Measurements from ENCODE around the gene DDHD1.
"Not testable (repeated sequence)": the region's sequence is repeated elsewhere in the genome, so short reads cannot be mapped to it uniquely, and the experiment has no call there.

Gene DDHD1

DNA sequence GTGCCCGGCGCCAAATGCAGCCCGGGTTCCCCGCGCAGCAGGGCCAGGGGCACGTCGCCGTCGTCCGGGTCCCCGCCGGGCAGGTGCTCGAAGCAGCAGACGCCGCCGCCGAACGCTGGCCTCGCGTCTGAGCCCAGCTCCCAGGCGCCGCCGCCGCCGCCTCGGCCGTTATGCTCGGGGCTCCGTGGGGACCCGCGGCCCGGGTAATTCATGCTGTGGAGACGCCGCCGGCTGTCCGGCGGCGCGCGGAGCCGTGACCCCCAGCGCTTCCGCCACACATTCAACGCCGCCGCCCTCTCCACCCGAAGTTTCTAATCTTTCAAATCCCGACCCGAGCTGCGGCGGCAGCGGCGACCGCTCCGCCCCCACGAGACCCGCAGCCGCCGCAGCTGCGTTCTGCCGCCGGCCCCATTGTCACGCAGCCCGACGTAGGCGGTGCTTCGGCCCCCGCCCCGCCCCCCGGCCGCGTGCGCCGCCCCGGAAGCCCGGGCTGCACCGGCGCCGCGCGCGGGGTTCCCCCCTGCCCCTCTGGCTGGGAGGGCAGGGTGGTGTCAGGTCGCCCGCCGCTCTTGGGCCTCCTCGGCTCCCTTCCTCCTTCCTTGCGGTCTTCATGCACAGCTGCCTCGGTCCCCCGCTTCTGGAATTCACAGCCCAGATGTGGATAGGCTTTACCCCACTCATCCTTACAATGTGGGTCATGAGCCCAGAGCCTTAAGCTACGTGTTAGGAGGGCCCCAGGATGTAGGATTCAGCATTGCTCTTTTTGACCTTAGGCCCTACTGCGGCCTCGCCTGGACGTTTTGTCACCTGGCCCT, at the start of gene DDHD1:
DDHD1 (minus strand) TSS at position 437 of the 815 bp plus-strand sequence; CDS start at position 212, 225 bp downstream.
- peak; percentile 77 for DNase-seq

- DNase-seq = no peak
Measured at GRCh38 chr14:53195949-53196348, 42.8 kb upstream of the DDHD1 start.

GRCh38 chr14:53193193-53193592, 40.1 kb upstream of the DDHD1 start:
- no peak for DNase-seq

DNA sequence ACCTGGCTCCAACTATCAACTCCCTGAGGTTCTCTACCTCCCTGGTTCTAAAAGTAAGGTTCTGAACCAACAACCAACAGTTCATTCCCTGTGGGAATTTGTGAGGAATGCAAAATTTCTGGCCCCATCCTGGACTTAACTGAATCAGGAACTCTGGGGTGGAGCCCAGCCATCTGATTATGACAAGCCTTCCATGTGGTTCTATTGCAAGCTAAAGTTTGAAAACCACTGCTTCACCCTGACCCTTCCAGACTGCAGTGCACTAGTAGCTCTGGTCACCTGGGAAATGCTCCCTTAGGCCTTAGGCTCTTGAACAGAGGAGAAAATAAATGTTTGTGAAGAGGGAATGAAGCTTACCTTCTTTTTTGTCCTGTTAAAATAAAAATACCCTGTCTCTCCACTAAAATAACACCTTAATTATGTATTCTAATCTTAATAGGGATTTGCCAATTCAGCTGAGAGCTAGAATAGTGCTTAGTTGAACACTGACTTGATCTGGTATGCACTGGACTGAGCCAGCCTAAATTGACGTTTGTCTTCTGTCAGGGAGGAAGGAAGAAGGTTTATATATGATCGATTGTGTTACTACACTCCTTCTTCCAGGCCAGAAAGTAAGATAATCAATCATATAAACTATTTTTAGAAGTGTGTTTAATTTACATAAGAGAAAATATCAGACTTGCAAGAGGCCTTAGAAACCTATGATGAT, 39.1 kb upstream of the DDHD1 start:
- no peak for DNase-seq

- no peak for DNase-seq
Measured at GRCh38 chr14:53190938-53191337, 37.8 kb upstream of the DDHD1 start.

DNA sequence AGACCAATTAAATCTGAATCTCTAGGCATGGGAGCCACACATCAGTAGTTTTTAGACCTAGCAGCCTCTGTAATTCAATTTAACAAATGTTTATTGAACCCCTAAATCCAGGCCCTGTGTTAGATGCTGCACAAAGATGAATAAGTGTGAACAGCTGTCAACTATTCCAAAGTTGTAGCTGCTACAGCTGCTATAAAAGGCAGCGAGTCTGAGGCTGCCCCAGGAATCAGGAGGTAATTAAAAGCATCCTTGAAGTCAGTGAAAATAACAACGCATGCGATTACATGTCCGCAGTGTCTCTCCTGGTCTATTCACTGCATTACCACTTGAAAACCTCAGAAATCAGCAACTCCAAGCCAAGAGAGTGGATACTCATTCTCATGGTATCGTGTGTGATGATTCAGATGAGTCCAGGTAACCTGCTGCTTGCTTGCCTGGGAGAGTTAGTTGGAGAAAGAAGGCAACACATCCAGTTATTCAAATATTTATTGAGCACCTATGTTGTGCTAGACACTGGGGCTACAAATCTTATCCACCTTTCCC, 34.9 kb upstream of the DDHD1 start:
- DNase-seq = no peak

GRCh38 chr14:53186532-53186931, 33.4 kb upstream of the DDHD1 start:
- DNase-seq = no peak

- DNase-seq = no peak
Measured at GRCh38 chr14:53183611-53184010, 30.5 kb upstream of the DDHD1 start.

DNA sequence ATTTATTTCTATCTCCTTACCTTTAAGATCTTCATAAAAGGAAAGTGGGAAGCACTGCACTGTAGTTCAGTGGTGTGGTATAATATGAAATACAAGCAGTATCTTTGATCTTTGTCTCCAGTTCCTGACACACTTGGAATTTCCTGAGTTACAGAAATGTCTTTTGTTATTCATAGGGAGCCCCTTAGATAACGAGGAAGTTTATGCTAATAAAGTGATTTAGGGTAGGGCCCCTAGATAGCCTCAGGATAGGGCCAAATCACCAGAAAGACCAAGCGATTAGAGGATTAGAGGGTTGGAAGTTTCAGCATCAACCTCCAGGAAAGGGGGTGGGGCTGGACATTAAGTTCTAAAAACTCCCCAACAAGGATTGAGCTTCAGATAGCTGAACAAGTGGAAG, 29.9 kb upstream of the DDHD1 start:
- DNase-seq = no peak

- DNase-seq = not testable (repeated sequence)
Measured at GRCh38 chr14:53181463-53182081, 28.4 kb upstream of the DDHD1 start.

DNA sequence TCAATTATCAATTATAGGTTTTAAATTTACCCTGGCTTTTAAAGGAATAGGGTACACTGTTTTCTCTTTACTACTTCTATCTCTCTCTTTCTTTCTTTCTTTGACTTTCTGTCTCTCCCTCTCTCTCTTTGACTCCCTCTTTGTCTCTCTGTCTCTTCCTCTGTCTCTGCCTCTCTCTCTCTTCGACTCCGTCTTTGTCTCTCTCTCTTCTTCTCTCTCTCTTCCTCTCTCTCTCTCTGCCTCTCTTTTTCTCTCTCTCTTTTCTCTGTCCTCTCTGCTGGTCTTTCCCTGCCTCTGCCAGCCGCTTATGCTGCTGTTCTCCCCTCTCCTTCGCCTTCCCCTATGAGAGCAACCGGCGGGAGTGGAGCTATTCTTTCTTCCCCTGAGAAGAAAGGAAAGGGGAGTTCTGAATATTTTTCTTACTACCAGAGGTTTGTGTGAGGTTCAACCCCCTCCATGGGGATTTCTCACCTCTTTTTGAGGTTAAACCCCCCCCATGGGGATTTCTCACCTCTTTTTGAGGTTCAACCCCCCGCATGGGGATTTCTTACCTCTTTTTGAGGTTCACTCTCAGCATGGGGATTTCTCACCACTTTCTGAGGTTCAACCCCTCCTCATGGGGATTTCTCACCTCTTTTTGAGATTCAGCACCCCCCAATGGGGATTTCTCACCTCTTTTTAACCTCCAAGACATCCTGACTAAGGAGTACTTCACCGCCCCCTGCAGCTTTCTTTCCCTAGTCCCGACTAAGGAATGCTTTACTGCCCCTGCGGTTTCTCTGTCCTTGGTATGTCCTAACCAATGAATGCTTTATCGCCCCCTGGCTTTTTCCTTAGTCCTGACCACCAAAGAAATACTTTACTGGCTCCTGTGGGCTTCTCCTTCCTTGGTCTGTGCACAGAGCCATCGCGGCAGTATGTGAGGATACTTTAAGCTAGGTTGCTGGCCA, 27.4 kb upstream of the DDHD1 start:
- DNase-seq = no peak

DNA sequence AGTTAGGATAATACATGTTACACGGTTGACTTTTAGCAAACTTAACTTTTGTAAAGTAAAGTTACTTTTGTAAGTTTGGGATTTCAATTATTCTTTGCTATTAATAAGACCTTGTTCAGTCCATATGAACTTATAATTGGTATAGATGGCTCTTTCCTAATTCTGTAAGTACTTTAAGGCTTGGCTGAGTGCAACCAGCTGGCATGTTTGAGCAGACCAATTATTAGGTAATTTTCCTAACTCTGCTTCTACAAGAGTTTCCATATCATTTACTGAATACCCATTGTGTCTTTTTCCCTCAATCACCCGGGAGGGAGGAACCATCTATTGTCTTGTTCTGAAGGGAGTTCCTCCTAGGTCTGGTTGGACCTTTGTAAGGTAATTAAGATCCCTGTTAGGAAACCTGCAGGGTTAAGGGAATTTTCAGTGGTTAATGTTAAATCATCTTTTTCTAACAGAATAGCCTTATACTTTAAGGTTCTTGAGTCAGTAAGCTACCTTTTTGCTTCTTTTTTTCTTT, 26.4 kb upstream of the DDHD1 start:
- not testable (repeated sequence) for DNase-seq

DNA sequence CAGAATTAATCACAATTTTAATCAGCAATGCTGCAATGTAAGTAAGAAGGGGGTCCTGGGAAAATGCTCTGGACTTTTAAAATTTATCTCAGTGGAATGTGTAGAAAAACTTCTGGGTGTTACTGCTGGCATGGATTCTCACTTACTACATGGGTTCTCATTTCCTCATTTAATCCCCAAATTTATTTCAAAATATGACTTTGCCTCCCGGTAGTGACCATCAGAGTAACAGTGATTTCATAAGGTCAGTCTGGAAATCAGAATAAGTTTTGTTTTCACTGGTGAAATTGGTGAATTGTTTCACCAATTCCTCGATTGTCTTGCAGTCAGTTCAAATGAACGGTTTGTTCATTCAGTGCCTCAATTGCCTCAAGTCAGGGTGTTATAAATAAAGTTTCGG, 22.3 kb upstream of the DDHD1 start:
- DNase-seq = no peak

- DNase-seq = no peak
Measured at GRCh38 chr14:53174918-53175317, 21.8 kb upstream of the DDHD1 start.

- no peak for DNase-seq
Measured at GRCh38 chr14:53168786-53169185, 15.7 kb upstream of the DDHD1 start.

DNA sequence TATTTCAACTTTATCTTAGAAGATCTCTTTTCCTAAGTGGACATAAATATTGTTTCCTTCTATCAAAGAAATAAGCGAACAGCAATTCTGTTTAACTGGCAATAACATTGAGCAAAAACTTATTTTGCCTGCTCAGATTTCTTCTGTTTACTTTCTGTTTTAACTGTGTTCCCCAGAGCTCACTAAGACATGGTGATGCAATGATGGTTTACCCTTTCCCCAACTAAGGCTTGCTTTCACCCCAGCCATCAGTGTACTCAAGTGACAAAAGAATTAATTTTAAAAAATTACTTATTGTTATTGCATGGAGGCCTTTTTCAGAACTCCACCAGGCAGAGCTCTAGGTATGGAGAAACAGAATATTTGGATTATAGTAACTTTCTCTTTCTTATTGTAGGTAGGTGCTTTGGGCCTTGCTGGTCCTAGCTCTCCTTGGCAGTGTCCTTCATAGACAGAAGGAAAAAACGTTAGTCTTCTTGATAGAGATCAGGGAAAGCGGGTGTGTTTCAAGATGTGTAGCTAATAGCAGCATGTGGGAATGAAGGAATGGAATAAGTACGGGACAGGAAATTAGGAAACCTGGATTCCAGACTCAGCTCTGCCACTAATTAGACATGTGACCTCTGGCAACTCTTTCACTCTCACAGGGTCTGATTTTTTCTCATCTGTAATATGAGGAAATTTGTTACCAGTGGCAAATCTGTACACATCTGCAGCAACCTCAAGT, 14.6 kb upstream of the DDHD1 start:
- DNase-seq = no peak

DNA sequence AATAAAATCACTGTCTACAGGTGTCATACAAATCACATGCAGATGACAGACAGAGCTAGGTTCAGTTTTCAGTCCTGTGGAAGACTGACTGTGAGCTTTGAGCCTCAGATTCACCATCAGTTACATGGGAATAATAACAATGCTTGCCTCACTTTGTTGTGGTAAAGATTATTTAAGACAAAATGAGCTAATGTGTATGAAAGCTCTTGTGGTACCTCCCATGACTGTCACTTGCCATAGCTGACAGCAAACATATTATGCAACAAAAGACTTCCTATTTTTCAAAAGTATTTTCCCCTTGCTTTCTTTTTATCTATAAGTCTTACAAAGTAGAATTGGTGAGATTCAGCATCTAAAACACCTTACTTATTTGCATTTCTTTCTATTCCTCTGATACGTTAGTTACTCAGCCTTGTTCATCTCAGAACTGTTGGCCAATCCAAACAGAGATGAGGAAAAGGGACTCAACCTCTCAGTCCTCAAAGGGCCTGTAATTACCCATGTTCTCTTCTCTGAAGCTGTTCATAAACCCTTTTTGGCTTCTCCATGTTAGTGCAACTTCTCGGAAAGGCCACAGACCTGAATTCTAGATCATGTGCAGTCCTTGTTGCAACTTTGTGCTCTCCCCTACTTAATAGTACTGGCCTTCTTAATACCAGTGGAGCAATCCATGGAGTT, 8.8 kb upstream of the DDHD1 start:
- DNase-seq = no peak

DNA sequence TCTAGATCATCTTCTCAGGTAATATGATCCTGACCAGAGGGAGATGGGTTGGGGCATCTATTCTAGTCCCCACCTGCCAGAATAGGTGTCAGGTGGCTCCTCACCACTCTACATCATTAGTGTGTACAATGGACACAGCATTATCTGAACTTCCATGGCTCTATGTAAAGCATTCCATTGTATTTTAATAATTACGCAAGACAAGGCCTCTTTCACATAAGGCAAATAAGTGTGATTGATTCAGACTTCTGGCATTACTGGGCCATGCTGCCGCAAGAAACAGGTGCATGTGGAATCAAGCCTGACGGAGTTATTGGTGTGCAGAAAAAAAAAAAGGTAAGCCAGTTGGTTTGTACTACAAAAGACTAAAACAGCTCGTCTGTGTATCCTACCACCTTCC, 3.1 kb upstream of the DDHD1 start:
- DNase-seq = peak; percentile 91

DNA sequence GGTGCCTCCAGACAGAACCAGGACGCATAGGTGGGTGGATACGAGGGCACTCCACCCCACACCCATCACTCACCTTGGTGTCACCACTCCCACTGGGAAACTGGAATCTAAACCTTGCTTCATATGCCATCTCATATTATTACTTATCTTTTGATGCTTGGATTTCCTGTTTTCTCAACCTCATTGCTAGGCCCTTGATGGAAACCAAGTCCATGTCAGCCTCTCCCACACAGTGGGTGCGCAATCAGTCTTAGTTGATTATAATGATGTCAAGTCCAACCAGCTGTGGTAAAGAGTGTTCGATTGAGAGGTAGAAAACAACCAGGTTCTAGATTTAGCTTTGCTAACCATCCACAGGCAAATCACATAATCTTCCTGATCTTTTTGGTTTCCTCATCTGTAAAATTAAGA, 584 bp upstream of the DDHD1 start:
- DNase-seq = no peak

GRCh38 chr14:53152184-53152886, 788 bp downstream of the DDHD1 start:
- DNase-seq = peak; percentile 39

Measured in NCI-H526 treated with DMSO at 0.1 percent for 48 hours (cell line).